Fibroblast of lung (primary cell): ENCODE measurements around the gene SYNE1.

ENCODE experiments used
- CTCF ChIP-seq, 2 donors: IDR thresholded peaks in 1 of 2; conservative IDR thresholded peaks in 1 of 2; 1 replicate in 1 of 2; 2 replicates in 1 of 2; pipeline ENCODE4 v1.5.1; 2011 to 2012; ENCODE audit warnings: low read length in 2 of 2, control low read depth in 1 of 2, inconsistent platforms in 1 of 2, low read depth in 1 of 2, mild to moderate bottlenecking in 1 of 2
- EZH2 ChIP-seq: IDR thresholded peaks from 2 replicates; pipeline ENCODE4 v1.5.1; 2012; ENCODE audit warnings: low read length, control low read depth, mild to moderate bottlenecking; ENCODE audit errors: missing control alignments

GRCh38 chr6:152246554-152247337, 390.4 kb downstream of the SYNE1 start:
- no peak for TF ChIP-seq CTCF (conservative IDR thresholded peaks at IDR 0.05 in 1 of 2, IDR thresholded peaks at IDR 0.05 in 1 of 2; ENCODE audit: low read depth in 1 of 2, low read length in 2 of 2)
- TF ChIP-seq EZH2: no peak
